GM21381 (cell line): ENCODE results near the gene THAP9.
"Not testable (repeated sequence)": the region's sequence is repeated elsewhere in the genome, so short reads cannot be mapped to it uniquely, and the experiment has no call there.

Source experiments
- ATAC-seq: cut with Tn5 transposase; IDR thresholded peaks from one replicate; pipeline ENCODE4 v1.9.1; 2021; ENCODE audit warnings: mild to moderate bottlenecking, moderate library complexity; ENCODE audit not compliant: unreplicated experiment

Gene THAP9, protein sequence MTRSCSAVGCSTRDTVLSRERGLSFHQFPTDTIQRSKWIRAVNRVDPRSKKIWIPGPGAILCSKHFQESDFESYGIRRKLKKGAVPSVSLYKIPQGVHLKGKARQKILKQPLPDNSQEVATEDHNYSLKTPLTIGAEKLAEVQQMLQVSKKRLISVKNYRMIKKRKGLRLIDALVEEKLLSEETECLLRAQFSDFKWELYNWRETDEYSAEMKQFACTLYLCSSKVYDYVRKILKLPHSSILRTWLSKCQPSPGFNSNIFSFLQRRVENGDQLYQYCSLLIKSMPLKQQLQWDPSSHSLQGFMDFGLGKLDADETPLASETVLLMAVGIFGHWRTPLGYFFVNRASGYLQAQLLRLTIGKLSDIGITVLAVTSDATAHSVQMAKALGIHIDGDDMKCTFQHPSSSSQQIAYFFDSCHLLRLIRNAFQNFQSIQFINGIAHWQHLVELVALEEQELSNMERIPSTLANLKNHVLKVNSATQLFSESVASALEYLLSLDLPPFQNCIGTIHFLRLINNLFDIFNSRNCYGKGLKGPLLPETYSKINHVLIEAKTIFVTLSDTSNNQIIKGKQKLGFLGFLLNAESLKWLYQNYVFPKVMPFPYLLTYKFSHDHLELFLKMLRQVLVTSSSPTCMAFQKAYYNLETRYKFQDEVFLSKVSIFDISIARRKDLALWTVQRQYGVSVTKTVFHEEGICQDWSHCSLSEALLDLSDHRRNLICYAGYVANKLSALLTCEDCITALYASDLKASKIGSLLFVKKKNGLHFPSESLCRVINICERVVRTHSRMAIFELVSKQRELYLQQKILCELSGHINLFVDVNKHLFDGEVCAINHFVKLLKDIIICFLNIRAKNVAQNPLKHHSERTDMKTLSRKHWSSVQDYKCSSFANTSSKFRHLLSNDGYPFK

GRCh38 chr4:82900411-82901182, at the start of gene THAP9:
TSS of gene THAP9 (plus strand) at chr4:82900735. CDS start at chr4:82900803, 68 bp downstream.
- peak; percentile 86 for ATAC-seq

- no peak for ATAC-seq
Observed at GRCh38 chr4:82851318-82851717, 49.2 kb upstream of the THAP9 start.

- ATAC-seq: no peak
Observed at GRCh38 chr4:82851885-82852750, 48.4 kb upstream of the THAP9 start.

- ATAC-seq: no peak
Observed at GRCh38 chr4:82852751-82853285, 47.7 kb upstream of the THAP9 start.

- ATAC-seq: not testable (repeated sequence)
Observed at GRCh38 chr4:82860487-82860886, 40.0 kb upstream of the THAP9 start.

DNA sequence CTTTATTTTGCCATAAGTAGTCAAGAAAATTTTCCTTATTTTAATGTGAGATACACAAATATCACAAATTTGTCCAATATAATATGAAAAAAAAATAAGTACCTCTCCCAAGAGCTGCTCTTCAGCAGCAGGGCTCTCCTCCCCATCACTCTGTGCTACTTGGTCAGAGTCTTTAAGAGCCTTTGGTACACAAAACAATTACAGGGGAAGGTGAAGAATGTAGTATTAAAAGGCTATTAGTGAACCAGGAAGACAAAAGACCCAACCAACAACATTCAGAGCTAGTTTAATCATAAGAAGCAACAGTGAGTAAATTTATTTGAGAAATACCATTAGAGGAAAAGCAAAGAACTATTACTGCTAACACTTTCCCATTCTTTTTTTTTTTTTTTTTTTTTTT, 39.0 kb upstream of the THAP9 start:
- ATAC-seq: no peak

DNA sequence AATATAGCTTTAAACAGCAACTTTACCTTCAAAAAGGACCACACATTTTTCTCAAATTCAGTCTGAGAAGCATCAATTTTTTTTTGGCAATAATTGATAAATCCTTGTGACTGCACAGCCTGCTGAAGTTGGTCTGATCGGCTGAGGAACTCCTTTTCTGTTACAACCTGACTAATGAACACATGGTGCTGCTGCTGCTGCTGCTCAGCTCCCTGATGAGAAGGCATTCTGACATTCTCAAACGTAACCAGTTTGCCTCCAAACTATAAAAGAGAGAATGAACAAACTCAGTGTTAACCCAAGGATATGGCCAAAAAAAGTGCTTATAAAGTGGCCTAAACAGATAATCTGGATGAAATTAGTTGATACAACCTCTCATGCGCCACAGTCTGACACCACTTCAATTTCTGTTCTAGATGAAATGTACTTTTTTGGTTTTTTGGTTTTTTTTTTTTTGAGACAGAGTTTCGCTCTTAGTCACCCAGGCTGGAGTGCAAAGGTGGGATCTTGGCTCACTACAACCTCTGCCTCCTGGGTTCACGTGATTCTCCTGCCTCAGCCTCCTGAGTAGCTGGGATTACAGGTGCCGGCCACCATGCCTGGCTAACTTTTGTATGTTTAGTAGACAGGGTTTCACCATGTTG, 36.1 kb upstream of the THAP9 start:
- no peak for ATAC-seq

DNA sequence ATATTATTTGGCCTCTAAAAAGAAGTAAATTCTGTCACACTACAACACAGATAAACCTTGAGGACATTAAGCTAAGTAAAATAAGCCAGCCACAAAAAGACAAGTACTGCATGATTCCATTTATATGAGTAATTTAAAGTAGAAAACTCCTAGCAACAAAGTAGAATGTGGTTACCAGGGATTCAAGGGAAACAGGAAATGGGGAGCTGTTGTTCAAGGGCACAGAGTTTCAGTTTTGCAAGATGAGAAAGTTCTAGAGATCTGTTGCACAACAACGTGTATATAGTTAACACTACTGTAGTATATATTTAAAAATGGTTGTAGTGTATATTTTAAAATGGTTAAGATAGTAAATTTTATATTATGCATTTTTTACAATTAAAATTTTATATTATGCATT, 34.9 kb upstream of the THAP9 start:
- ATAC-seq: no peak

- not testable (repeated sequence) for ATAC-seq
Observed at GRCh38 chr4:82866033-82866432, 34.5 kb upstream of the THAP9 start.

DNA sequence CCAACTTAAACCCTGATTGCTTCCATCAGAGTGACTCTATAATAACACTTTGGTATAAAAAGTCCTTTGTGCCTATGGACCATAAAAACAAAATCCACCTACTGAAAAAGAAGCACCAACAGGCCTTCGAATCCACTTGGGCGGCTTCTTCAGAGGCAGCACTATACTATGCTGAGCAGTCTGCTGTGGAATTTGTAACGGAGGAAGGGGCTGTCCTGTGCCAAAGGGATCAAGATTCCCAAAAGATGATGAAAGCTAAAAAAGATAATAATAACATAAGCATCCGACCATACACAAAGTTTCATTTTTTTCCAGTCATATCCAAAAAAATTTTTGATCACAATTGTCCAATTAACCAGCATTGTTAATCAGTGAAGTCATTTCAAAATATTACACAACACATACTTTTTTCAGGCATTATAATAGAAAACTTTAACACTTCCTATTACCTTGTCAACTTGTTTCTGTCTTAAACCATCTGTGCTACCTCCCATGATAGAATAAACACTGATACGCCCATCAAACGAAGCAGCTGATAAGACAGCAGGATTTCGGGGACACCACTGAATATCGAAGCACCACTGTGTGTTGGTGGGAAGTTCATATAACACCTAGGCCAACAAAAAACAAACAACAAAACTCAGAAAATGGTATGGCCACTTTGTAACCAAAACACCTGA, 33.7 kb upstream of the THAP9 start:
- ATAC-seq: no peak

DNA sequence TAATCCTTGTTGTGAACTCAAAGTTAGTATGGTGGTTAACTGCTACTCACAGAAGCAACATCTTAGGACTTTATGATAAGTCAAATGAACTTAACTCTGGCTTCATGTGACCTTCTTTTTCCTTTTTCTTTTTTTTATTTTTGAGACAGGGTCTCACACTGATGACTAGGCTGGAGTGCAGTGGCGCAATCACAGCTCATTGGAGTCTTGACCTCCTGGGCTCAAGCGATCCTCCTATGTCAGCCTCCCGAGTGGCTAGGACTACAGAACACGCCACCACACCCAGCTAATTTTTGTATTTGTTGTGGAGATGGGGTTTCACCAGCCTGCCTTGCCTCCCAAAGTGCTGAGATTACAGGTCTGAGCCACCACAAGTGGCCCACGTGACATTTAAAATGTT, 32.0 kb upstream of the THAP9 start:
- no peak for ATAC-seq

GRCh38 chr4:82885410-82885809, 15.1 kb upstream of the THAP9 start:
- ATAC-seq: no peak

DNA sequence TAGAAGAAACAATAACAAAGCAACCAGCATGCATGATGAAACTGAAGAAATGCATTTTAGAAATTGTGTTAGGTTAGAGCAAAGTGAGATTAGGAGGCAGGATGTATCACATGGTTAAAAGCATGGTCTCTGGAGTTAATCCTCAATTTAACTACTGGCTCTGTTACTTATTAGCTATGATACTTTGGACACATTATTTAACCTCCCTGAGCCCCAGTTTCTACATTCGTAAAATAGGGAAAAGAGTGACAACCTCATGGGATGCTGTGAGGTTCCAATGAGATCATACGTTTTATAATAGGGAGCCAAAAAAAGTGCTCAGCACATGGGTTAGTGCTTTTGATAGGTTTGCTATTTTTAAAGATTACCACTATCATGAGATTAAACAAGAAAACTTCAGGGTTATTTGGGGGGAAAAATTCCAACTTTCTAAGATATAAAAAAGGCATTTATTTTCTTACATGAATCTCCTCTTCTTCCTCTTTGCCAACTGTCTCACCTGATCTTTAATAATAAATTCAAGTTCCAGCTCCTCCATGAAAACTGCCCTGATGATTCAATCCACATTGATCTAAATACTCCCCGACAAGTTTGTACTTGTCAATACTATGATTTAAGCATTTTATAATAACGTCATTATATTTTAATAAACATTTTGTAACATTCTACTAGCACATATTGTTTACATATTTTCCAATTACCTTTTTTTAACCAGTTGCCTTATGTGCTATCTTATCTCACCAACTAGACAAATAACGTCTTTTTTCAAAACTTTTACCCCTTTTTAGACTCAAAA, 14.2 kb upstream of the THAP9 start:
- ATAC-seq: no peak

GRCh38 chr4:82889287-82889686, 11.2 kb upstream of the THAP9 start:
- ATAC-seq: no peak

DNA sequence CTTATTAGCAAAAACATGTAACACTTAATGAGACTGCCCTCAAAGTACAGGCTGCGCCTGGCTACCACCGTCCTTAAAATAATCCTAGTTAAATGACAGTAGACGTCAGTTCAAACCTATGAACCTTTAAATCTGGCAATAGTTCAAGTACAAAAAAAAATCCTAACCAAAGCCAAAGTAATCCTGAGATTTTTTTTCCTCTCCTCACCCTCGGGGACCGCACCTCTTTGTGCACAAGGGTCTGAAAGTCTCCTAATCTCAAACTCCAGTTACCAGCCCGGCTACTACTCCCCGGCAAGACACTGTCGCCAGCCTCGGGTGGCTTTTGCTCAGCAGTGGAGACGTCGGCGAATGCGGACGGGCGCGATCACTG, 10.0 kb upstream of the THAP9 start:
- no peak for ATAC-seq

GRCh38 chr4:82890901-82891706, 9.4 kb upstream of the THAP9 start, which contains the start of gene SEC31A:
TSS of gene SEC31A (minus strand) at chr4:82891153. CDS start at chr4:82881936, 9,217 bp downstream.
- ATAC-seq: peak; percentile 95
